Body of pancreas (tissue), 4 donors: ENCODE measurements around the gene RECQL.

Experiments used
- POLR2A ChIP-seq, 3 donors: fragments of 450-650 bp; IDR thresholded peaks; one replicate each; pipeline ENCODE4 v1.6.1; 2016; ENCODE audit warnings: antibody characterized with exemption in 3 of 3, mild to moderate bottlenecking in 2 of 3
- TF ChIP-seq, protein P1 (sequence below), 7 experiments: fragments of 450-650 bp in 4 of 7; fragments of 200-600 bp in 3 of 7; sonication (generic) in 3 of 7; IDR thresholded peaks; one replicate each; pipeline ENCODE4 v1.5.1; 2016 to 2019; ENCODE audit warnings: antibody characterized with exemption in 7 of 7

DNA sequence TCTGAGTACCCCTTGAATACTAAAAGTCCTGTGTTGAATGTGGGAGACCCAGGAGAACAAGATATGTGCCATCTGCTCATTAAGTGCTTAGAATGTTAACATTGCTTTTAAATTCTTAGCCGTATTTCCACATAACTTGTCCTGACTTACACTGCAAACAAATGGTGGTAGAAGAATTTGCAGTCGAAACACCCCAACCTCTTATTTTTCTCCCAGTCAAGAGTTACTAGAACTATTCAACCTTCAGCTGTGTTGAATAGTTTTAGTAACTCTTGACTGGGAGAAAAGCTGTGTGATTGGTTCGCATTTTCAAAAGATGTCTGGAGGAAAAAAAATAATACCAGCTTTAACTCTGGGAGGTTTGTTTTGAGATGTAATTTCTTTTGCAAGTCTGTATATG lies 17.0 kb upstream of the RECQL start:
- TF ChIP-seq, protein P1, sequence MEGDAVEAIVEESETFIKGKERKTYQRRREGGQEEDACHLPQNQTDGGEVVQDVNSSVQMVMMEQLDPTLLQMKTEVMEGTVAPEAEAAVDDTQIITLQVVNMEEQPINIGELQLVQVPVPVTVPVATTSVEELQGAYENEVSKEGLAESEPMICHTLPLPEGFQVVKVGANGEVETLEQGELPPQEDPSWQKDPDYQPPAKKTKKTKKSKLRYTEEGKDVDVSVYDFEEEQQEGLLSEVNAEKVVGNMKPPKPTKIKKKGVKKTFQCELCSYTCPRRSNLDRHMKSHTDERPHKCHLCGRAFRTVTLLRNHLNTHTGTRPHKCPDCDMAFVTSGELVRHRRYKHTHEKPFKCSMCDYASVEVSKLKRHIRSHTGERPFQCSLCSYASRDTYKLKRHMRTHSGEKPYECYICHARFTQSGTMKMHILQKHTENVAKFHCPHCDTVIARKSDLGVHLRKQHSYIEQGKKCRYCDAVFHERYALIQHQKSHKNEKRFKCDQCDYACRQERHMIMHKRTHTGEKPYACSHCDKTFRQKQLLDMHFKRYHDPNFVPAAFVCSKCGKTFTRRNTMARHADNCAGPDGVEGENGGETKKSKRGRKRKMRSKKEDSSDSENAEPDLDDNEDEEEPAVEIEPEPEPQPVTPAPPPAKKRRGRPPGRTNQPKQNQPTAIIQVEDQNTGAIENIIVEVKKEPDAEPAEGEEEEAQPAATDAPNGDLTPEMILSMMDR (IDR thresholded peaks at IDR 0.05), result no peak
- TF ChIP-seq POLR2A (IDR thresholded peaks at IDR 0.05), result no peak
